GM23338 (cell line): ENCODE results near the gene ALS2.

Experiments used
- CREB1 ChIP-seq: fragments of 250-450 bp; sonication (Bioruptor Pico); IDR thresholded peaks from 2 replicates; pipeline ENCODE4 v1.5.0; 2020; ENCODE audit warnings: low read depth, mild to moderate bottlenecking, moderate library complexity
- EZH2 ChIP-seq: fragments of 200-600 bp; sonication (generic); IDR thresholded peaks from one replicate; pipeline ENCODE4 v1.8.0; 2017; ENCODE audit warnings: antibody characterized with exemption, mild to moderate bottlenecking, low read depth; ENCODE audit not compliant: unreplicated experiment
- EZH2phosphoT487 ChIP-seq: fragments of 200-600 bp; sonication (generic); IDR thresholded peaks from one replicate; pipeline ENCODE4 v1.8.1; 2018; ENCODE audit warnings: antibody characterized with exemption; ENCODE audit not compliant: unreplicated experiment
- JUNB ChIP-seq: IDR thresholded peaks from one replicate; pipeline ENCODE4 v1.6.1; 2016; ENCODE audit warnings: antibody characterized with exemption; ENCODE audit not compliant: unreplicated experiment
- POLR2AphosphoS5 ChIP-seq: IDR thresholded peaks from 2 replicates; pipeline ENCODE4 v1.6.1; 2016; ENCODE audit warnings: antibody characterized with exemption, low read depth
- REST ChIP-seq: IDR thresholded peaks from one replicate; pipeline ENCODE4 v1.6.1; 2018; ENCODE audit warnings: antibody characterized with exemption; ENCODE audit not compliant: unreplicated experiment
- TF ChIP-seq, protein P1 (sequence below), 2 experiments: fragments of 200-600 bp in 1 of 2; sonication (generic) in 1 of 2; conservative IDR thresholded peaks; 2 replicates each; pipeline versions ENCODE4 v1.5.1 to v1.6.1; 2016 to 2017; ENCODE audit warnings: antibody characterized with exemption in 2 of 2, low read depth in 2 of 2, mild to moderate bottlenecking in 2 of 2, moderate library complexity in 1 of 2

GRCh38 chr2:201775326-201775725 is 5.4 kb downstream of the ALS2 start:
- TF ChIP-seq, protein P1, sequence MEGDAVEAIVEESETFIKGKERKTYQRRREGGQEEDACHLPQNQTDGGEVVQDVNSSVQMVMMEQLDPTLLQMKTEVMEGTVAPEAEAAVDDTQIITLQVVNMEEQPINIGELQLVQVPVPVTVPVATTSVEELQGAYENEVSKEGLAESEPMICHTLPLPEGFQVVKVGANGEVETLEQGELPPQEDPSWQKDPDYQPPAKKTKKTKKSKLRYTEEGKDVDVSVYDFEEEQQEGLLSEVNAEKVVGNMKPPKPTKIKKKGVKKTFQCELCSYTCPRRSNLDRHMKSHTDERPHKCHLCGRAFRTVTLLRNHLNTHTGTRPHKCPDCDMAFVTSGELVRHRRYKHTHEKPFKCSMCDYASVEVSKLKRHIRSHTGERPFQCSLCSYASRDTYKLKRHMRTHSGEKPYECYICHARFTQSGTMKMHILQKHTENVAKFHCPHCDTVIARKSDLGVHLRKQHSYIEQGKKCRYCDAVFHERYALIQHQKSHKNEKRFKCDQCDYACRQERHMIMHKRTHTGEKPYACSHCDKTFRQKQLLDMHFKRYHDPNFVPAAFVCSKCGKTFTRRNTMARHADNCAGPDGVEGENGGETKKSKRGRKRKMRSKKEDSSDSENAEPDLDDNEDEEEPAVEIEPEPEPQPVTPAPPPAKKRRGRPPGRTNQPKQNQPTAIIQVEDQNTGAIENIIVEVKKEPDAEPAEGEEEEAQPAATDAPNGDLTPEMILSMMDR (conservative IDR thresholded peaks at IDR 0.05; ENCODE audit: low read depth in 2 of 2), result no peak
- no peak for TF ChIP-seq EZH2
- no peak for TF ChIP-seq POLR2AphosphoS5
- no peak for TF ChIP-seq CREB1
- TF ChIP-seq EZH2phosphoT487, result no peak
- TF ChIP-seq REST, result no peak
- TF ChIP-seq JUNB, result no peak
